LNCaP clone FGC (cell line): Measurements from ENCODE around the gene SERGEF.

Source experiments
- DNase-seq: peaks from one replicate; pipeline ENCODE4 v3.0.0-alpha.2; 2011; ENCODE audit warnings: low read depth
- H3K4me3 ChIP-seq: 2 replicates; pipeline ENCODE4 v1.5.1; 2011; ENCODE audit warnings: mild to moderate bottlenecking, low read depth, low read length, control low read depth
- TF ChIP-seq, protein P1 (sequence below): IDR thresholded peaks from 2 replicates; pipeline ENCODE4 v1.5.1; 2012; ENCODE audit warnings: mild to moderate bottlenecking; ENCODE audit not compliant: control insufficient read depth, insufficient read depth; ENCODE audit errors: extremely low read depth

The SERGEF gene

DNA sequence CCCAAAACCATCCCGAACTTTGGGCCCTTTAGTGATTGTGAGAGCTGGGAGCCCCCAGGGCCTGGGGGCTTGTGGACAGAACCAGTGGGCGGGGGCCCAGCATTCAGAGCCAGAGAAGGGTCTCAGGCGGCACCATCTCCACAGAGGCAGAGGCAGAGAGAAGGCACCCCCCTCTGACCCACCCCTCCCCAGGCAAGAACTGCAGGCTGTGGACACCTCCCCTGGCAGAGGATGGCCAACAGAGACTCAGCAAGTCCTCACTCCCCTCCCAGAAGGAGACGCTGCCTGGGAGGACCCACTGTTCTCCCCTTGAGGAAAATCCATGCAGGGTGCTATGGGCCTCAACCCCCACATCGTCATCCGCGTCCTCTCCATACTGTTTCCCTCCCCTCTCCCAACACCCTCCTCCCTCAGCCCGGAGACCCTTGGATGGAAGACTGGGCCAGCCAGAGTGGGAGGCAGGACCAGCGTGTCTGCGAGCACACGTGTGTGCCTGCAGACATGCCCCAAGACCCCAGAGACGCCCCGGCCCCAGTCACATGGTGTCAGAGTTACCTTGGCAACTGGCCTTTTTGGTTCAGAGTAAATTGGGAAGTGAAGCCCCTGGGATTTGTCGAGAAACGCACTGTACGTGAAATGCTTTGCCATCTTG lies 235.6 kb downstream of the SERGEF start:
- no peak for DNase-seq
- H3K4me3 ChIP-seq: no peak overlapping the region
- TF ChIP-seq, protein P1, sequence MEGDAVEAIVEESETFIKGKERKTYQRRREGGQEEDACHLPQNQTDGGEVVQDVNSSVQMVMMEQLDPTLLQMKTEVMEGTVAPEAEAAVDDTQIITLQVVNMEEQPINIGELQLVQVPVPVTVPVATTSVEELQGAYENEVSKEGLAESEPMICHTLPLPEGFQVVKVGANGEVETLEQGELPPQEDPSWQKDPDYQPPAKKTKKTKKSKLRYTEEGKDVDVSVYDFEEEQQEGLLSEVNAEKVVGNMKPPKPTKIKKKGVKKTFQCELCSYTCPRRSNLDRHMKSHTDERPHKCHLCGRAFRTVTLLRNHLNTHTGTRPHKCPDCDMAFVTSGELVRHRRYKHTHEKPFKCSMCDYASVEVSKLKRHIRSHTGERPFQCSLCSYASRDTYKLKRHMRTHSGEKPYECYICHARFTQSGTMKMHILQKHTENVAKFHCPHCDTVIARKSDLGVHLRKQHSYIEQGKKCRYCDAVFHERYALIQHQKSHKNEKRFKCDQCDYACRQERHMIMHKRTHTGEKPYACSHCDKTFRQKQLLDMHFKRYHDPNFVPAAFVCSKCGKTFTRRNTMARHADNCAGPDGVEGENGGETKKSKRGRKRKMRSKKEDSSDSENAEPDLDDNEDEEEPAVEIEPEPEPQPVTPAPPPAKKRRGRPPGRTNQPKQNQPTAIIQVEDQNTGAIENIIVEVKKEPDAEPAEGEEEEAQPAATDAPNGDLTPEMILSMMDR: no peak

- no peak for DNase-seq
- no peak overlapping the region for H3K4me3 ChIP-seq
- TF ChIP-seq, protein P1: no peak
Observed at GRCh38 chr11:17776212-17776875, 236.5 kb downstream of the SERGEF start.

- DNase-seq: no peak
- TF ChIP-seq, protein P1: no peak
- H3K4me3 ChIP-seq: no peak overlapping the region
Observed at GRCh38 chr11:17775507-17776211, 237.2 kb downstream of the SERGEF start.

- no peak overlapping the region for H3K4me3 ChIP-seq
- DNase-seq: no peak
- TF ChIP-seq, protein P1: no peak
Observed at GRCh38 chr11:17775035-17775348, 237.9 kb downstream of the SERGEF start.

DNA sequence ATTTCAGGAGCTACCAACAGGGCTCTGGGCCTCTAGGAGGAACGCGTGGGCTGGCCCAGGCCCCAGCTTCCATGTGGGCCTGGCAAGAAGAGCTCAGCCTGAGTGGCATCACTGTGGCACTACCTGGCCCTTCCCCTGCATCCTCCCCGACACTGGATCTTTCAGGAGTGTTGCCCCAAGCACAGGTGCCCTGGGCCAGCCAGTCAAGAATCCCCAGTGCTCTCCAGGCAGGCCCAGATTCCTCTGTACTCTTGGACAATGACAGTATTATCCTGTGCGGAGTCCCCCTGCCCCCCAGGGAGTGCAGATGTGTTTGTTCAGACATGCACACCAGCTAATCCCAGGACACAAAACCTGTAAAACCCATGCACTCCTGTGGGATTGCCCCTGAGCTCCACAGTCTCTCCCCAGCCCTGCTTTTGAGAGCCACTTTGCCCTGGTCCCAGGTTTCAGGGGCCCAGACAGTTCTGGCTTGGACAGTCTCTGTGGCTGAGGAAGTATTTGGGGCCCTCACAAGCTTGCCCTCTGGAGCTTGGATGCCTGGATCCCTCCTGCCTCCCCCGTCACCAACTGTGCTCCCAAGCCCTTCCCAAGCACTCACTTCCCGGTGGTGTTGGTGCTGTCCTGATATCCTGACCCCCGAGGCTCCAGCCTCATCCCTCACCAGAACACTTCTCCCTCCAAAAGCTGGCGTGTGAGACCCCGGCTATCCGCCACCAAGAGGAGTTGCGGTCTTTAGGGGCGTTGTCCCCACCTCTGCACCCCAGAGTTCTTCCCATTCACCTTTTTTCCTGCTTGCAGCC lies 238.4 kb downstream of the SERGEF start:
- TF ChIP-seq, protein P1: no peak
- no peak for DNase-seq
- no peak overlapping the region for H3K4me3 ChIP-seq

GRCh38 chr11:17773674-17774073 lies 239.2 kb downstream of the SERGEF start:
- no peak for DNase-seq
- TF ChIP-seq, protein P1: no peak
- H3K4me3 ChIP-seq: no peak overlapping the region
